ENCODE measurements around the gene ZNF445.

ZNF445 gene

GRCh38 chr3:44396200-44397171, 81.0 kb downstream of the ZNF445 start:
- no peak for DNase-seq

- no peak for DNase-seq
Measured at GRCh38 chr3:44395714-44396113, 81.8 kb downstream of the ZNF445 start.

- DNase-seq: no peak
Measured at GRCh38 chr3:44392489-44392888, 85.0 kb downstream of the ZNF445 start.

- no peak for DNase-seq
Measured at GRCh38 chr3:44387404-44387803, 90.1 kb downstream of the ZNF445 start.

All from AML-193 (cell line).